ENCODE results near the gene TAS2R3.
"Not testable (repeated sequence)": the region's sequence is repeated elsewhere in the genome, so short reads cannot be mapped to it uniquely, and the experiment has no call there.

Gene TAS2R3

GRCh38 chr7:141763797-141764196 is at the start of gene TAS2R3:
TAS2R3 (plus strand) TSS chr7:141764097; CDS start chr7:141764159, 62 bp downstream.
- DNase-seq = no peak

GRCh38 chr7:141714571-141714970 is 49.3 kb upstream of the TAS2R3 start:
- DNase-seq = no peak

GRCh38 chr7:141715018-141715417 is 48.9 kb upstream of the TAS2R3 start:
- no peak for DNase-seq

GRCh38 chr7:141715794-141716689 is 47.9 kb upstream of the TAS2R3 start:
- no peak for DNase-seq

GRCh38 chr7:141717450-141717849 is 46.4 kb upstream of the TAS2R3 start:
- DNase-seq = no peak

GRCh38 chr7:141722529-141722928 is 41.4 kb upstream of the TAS2R3 start:
- DNase-seq = no peak

- no peak for DNase-seq
Observed at GRCh38 chr7:141729020-141729419, 34.9 kb upstream of the TAS2R3 start.

GRCh38 chr7:141731476-141732149 is 32.3 kb upstream of the TAS2R3 start:
- no peak for DNase-seq

- no peak for DNase-seq
Observed at GRCh38 chr7:141737118-141737835, 26.6 kb upstream of the TAS2R3 start.

- DNase-seq = peak; percentile 90
Observed at GRCh38 chr7:141737836-141738591, 25.9 kb upstream of the TAS2R3 start, which contains the start of gene SSBP1. SSBP1 (plus strand) TSS chr7:141738358; CDS start chr7:141739167, 809 bp downstream.

- DNase-seq = no peak
Observed at GRCh38 chr7:141738592-141739013, 25.3 kb upstream of the TAS2R3 start.

GRCh38 chr7:141739250-141739649 is 24.6 kb upstream of the TAS2R3 start:
- DNase-seq = no peak

- no peak for DNase-seq
Observed at GRCh38 chr7:141742229-141742628, 21.7 kb upstream of the TAS2R3 start.

- DNase-seq = no peak
Observed at GRCh38 chr7:141744131-141744530, 19.8 kb upstream of the TAS2R3 start.

- no peak for DNase-seq
Observed at GRCh38 chr7:141748396-141748795, 15.5 kb upstream of the TAS2R3 start.

GRCh38 chr7:141751904-141752303 is 12.0 kb upstream of the TAS2R3 start:
- DNase-seq = not testable (repeated sequence)

- no peak for DNase-seq
Observed at GRCh38 chr7:141752634-141753033, 11.3 kb upstream of the TAS2R3 start.

GRCh38 chr7:141754939-141755338 is 9.0 kb upstream of the TAS2R3 start:
- DNase-seq = no peak

- DNase-seq = not testable (repeated sequence)
Observed at GRCh38 chr7:141770083-141770583, 6.2 kb downstream of the TAS2R3 start.

- DNase-seq = no peak
Observed at GRCh38 chr7:141776374-141776773, 12.5 kb downstream of the TAS2R3 start, which contains the start of gene TAS2R4. TAS2R4 (plus strand) TSS chr7:141776674; CDS start chr7:141778489, 1,815 bp downstream.

GRCh38 chr7:141785706-141786552 is 22.0 kb downstream of the TAS2R3 start:
- DNase-seq = no peak
